Panc1 (cell line): ENCODE data around the gene NDUFV3. TPM values are rescaled to one million over a fixed set of nuclear protein-coding genes. Genes with fewer than 3 reads are reported as not detected.

Source experiments
- ATAC-seq: fragments of 200-7000 bp; cut with Tn5 transposase; 2 replicates; pipeline ENCODE4 v1.9.1; 2020; ENCODE audit warnings: mild to moderate bottlenecking, moderate library complexity
- BruUV-seq: library from RNA; stranded (reverse); fragments of 400-500 nt; replicated peaks from 2 replicates; lab custom pipeline; 2021; lab: Mats Ljungman, UMichigan
- CTCF ChIA-PET: fragments of 300-600 bp; sonication (Branson Sonifier 250); formaldehyde crosslinking; loops from one replicate; lab custom pipeline; 2022; ENCODE audit warnings: antibody characterized with exemption; lab: Charles Lee
- POLR2A ChIA-PET: fragments of 300-600 bp; sonication (Branson Sonifier 250); formaldehyde crosslinking; loops from one replicate; lab custom pipeline; 2022; ENCODE audit warnings: antibody characterized with exemption; lab: Charles Lee
- DNase-seq: peaks from one replicate; pipeline ENCODE4 v3.0.0-alpha.2; 2010; ENCODE audit warnings: low read depth, low spot score
- H3K27ac ChIP-seq: 2 replicates; pipeline ENCODE4 v1.5.1; 2011; ENCODE audit warnings: mild to moderate bottlenecking, low read length, inconsistent platforms
- H3K27me3 ChIP-seq: fragments of 200-500 bp; sonication (Bioruptor generic); 2 replicates; pipeline ENCODE4 v1.6.0; 2014; ENCODE audit warnings: low read length, inconsistent platforms; ENCODE audit not compliant: control insufficient read depth, insufficient read depth
- H3K36me3 ChIP-seq: fragments of 200-500 bp; sonication (Bioruptor generic); 2 replicates; pipeline ENCODE4 v1.5.1; 2014; ENCODE audit warnings: inconsistent platforms, mild to moderate bottlenecking, low read length, moderate library complexity; ENCODE audit not compliant: control insufficient read depth, insufficient read depth
- H3K4me1 ChIP-seq: 2 replicates; pipeline ENCODE4 v1.5.1; 2011; ENCODE audit warnings: inconsistent platforms, mild to moderate bottlenecking, low read length, moderate library complexity; ENCODE audit not compliant: control insufficient read depth, insufficient read depth
- H3K4me3 ChIP-seq, 2 experiments: 2 replicates each; pipeline ENCODE4 v1.5.1; 2011 to 2012; ENCODE audit warnings: low read depth in 2 of 2, low read length in 2 of 2, mild to moderate bottlenecking in 2 of 2, inconsistent platforms in 1 of 2, moderate library complexity in 1 of 2
- H3K9me3 ChIP-seq: fragments of 200-500 bp; sonication (Bioruptor generic); 2 replicates; pipeline ENCODE4 v1.5.1; 2014; ENCODE audit warnings: low read depth, mild to moderate bottlenecking, inconsistent platforms, low read length, moderate library complexity; ENCODE audit not compliant: control insufficient read depth, insufficient read depth
- CTCF ChIP-seq: fragments of 450-650 bp; IDR thresholded peaks from 2 replicates; pipeline ENCODE4 v1.5.1; 2017; ENCODE audit warnings: mild to moderate bottlenecking
- POLR2AphosphoS5 ChIP-seq: IDR thresholded peaks from 2 replicates; pipeline ENCODE4 v1.6.1; 2012; ENCODE audit warnings: mild to moderate bottlenecking, low read depth, low read length, moderate library complexity
- REST ChIP-seq, 2 experiments: IDR thresholded peaks; 2 replicates each; pipeline ENCODE4 v1.6.1; 2011 to 2012; ENCODE audit warnings: low read depth in 2 of 2, control low read depth in 1 of 2, low read length in 1 of 2, mild to moderate bottlenecking in 1 of 2, moderate library complexity in 1 of 2; ENCODE audit not compliant: insufficient read depth in 1 of 2
- SIN3A ChIP-seq: IDR thresholded peaks from 2 replicates; pipeline ENCODE4 v1.6.1; 2012; ENCODE audit warnings: low read depth, mild to moderate bottlenecking, low read length, moderate library complexity, borderline replicate concordance; ENCODE audit not compliant: insufficient read depth
- TCF7L2 ChIP-seq: IDR thresholded peaks from 2 replicates; pipeline ENCODE4 v1.6.1; 2011; ENCODE audit warnings: mild to moderate bottlenecking, low read depth, low read length, inconsistent platforms
- in situ Hi-C: cut with HindIII; loops from 2 replicates; pipeline ENCODE4 v1.10.0; 2016; ENCODE audit warnings: low sequenced_read_pairs, low pct_unique_long_range_greater_than_20kb
- intact Hi-C: fragments of 100-400 bp; cut with micrococcal nuclease; formaldehyde crosslinking; loops from one replicate; pipeline ENCODE4 v1.10.0; 2022; ENCODE audit not compliant: unreplicated experiment
- total RNA-seq: library from RNA; stranded (reverse); gene quantifications from one replicate; pipeline ENCODE4 v1.2.1, GENCODE V29; 2021; ENCODE audit not compliant: unreplicated experiment

Gene NDUFV3
- total RNA-seq, 1 experiment from 2014 or later: 21.1 TPM

- ChIA-PET POLR2A (no interaction called here), CTCF (no interaction called here)
- no peak for ATAC-seq
These were observed 33.9 kb upstream of the NDUFV3 start for GRCh38 chr21:42858957-42859890.

GRCh38 chr21:42859891-42860230 lies 33.2 kb upstream of the NDUFV3 start:
- in situ Hi-C loops: no loop called here
- no peak for TF ChIP-seq SIN3A
- TF ChIP-seq POLR2AphosphoS5: no peak
- no peak for TF ChIP-seq TCF7L2
- no peak for TF ChIP-seq CTCF
- intact Hi-C loops: no loop called here
- Histone ChIP-seq H3K27ac (no peak overlapping the region), H3K4me1 (no peaks in the 10 kb centered on the region), H3K36me3 (peaks cover 6% of the 10 kb centered on the region; the same call in 1 of the 2 replicates), H3K9me3 (no peaks in the 10 kb centered on the region), H3K27me3 (no peaks in the 10 kb centered on the region), H3K4me3 (no peak overlapping the region)
- ChIA-PET POLR2A (no interaction called here), CTCF (no interaction called here)
- DNase-seq (no peak), ATAC-seq (no peak)
- no TSS peak for BruUV-seq

More at GRCh38 chr21:42858957-42859890, 33.9 kb upstream of the NDUFV3 start:
- Histone ChIP-seq H3K9me3 (no peaks in the 10 kb centered on the region), H3K4me1 (no peaks in the 10 kb centered on the region), H3K27ac (no peak overlapping the region), H3K4me3 (no peak overlapping the region), H3K36me3 (peaks cover 6% of the 10 kb centered on the region; the same call in 1 of the 2 replicates), H3K27me3 (no peaks in the 10 kb centered on the region)
- intact Hi-C loops (no loop called here), in situ Hi-C loops (no loop called here)
- BruUV-seq: no TSS peak
- no peak for TF ChIP-seq SIN3A
- TF ChIP-seq CTCF: no peak
- TF ChIP-seq REST (IDR thresholded peaks at IDR 0.05; ENCODE audit: insufficient read depth in 1 of 2, low read depth in 2 of 2, low read length in 1 of 2): no peak
- TF ChIP-seq POLR2AphosphoS5: no peak
- TF ChIP-seq TCF7L2: no peak
- DNase-seq: no peak
